Activated CD4-positive, alpha-beta T cell treated with anti-CD3 and anti-CD28 coated beads for 48 hours (primary cell): ENCODE measurements around the gene KMT2D.

ENCODE experiments used
- DNase-seq: peaks from one replicate; pipeline ENCODE4 v3.0.0-alpha.2; 2020

Gene KMT2D

DNA sequence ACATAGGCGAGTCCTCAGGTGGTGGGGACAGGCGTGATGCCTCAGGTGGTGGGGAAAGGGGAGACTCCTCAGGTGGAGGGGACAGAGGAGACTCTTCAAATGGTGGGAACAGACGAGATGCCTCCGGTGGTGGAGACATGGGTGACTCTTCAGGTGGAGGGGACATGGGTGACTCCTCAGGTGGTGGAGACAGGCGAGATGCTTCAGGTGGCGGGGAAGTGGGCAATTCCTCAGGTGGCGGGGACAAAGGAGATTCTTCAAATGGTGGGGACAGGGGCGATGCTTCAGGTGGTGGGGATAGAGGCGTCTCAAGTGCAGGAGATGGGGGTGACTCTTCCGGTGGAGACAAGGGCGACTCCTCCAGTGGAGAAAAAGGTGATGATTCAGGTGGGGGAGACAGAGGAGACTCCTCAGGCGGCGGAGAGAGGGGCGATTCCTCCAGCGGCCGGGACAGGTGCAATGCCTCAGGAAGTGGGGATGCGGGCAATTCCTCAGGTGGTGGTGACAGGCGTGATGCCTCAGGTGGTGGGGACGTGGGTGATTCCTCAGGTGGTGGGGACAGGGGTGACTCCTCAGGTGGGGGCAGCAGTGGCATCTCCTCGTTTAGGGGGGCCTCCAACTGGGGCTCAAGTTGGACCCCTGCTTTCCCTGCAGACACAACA, 8.7 kb downstream of the KMT2D start:
- no peak for DNase-seq

DNA sequence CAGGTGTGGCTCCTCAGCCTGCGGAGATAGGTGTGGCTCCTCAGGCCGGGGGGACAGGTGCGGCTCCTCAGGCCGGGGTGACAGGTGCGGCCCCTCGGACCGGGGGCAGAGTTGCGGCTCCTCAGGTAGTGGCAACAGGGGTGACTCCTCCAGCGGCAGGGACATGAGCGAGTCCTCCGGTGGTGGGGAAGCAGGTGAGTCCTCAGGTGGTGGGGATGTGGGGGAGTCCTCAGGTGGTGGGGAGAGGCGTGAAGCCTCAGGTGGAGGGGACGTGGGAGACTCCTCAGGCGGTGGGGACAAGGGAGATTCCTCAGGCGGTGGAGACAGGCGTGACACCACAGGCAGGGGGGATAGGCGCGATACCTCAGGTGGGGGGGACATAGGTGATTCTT, 9.2 kb downstream of the KMT2D start:
- DNase-seq, result no peak

DNA sequence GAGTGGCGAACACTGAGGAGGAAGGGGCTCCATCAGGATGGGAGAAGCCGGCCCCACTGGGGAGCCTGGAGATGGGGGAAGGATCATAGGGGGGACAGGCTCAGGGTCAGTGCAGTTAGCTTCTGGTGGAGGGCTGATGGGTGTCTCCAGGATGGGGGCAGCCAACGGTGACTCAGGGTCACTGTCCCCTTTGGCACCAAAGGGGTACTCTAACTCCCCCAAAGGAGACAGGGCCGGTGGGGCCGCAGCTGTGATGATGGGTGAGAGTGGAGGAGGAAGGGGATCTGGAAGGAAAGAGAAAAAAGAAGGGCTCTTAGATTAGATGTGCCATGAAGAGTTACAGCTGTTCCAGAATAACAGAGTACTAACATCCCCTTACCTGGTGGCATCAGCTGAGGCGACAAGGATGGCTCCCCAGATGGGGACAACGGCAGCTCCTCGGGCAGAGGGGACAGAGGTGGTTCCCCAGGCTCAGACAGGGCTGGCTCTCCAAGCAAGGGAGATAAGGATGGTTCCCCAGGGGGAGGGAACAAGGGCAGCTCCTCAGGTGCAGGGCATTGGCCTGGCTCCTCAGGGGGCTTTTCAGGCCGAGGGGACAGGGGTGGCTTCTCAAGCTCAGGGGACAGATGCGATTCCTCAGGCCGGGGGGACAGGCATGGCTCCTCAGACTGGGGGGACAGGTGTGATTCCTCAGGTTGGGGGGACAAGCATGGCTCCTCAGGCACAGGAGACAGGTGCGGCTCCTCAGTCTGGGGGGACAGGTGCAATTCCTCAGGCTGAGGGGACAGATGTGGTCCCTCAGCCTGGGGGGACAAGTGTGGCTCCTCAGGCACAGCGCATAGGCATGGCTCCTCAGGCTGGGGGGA, 9.9 kb downstream of the KMT2D start:
- no peak for DNase-seq

DNA sequence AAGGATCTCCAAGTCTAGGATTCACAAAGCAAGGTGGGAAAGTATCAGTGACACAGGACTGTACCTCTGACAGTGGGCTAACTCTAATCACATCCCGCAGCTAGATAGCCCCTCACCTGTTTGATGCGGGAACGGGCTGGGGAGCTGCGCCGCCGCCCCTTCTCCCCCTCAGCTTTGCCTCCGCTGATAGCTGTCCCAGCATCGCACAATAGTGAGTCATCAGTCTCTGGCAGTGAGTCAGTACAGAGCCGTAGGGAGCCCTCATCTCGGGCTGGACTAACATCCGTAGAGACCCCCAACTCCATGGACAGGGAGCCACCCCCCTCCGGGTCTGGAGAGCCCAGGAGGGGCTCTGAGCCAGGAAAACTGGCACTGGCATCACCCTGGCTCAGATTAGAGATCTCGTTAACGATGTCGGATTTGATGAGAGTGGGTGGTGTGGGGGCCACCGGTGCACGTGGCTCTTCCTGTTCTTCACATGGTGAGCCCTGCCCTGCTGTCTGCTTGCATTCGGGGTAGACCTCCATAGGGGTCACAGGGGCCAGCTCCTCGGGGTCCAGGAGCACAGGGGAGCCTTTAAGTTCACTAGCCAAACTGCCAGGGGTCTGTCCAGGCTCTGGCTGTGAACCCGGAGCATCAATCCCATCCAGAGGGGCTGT, 10.9 kb downstream of the KMT2D start:
- DNase-seq, result no peak

DNA sequence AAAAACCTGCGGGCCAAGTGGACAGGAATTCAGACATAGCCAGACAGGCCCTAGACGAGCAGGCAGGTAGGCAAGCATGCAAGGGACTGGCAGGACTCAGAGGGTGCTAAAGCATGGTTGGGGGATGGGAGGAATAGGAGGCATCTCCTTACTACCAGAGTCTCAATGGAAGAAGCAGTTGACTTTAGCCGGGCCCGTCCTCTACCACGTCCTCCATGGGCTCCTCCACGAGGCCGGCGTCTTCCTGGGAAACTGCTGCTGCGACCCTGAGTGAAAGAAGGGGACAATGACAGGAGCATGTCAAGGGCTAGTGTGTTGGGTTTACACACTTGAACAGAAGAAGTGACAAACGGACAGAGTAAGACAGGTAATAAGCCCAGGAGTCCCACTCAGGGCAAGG, 11.6 kb downstream of the KMT2D start:
- no peak for DNase-seq

DNA sequence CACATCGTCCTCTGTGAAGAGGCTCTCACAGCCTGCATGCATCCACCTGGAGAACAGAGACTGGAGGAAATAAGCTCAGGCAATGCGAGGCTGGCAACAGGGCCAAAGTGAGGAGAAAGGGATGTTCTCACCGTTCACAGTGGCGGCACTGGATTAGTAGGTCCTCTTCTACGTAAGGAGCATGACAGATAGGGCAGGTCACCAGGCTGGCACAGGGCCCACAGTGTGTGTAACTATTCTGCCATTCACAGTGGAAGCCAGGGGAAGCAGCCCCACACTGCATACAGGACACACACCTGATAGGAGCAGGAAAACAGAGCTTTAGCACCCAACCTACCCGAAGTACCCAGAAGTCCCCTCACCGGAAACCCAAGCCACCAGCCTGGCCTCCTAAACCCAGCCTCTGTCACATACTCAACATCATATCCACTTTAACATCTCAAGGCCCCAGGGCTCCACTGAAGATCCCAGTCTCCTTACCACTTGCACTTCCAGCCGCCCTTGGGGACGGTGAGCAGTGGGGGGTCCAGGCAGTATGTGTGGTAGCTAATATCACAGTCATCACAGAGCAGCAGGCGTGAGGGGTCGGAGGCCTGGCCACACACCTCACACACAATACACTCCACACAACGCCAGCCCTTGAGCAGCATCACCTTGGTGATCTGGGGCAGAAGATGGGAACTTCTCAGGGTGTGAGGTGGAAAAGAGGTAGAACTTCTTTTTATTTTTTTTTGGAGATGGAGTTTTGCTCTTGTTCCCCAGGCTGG, 14.3 kb downstream of the KMT2D start:
- no peak for DNase-seq

DNA sequence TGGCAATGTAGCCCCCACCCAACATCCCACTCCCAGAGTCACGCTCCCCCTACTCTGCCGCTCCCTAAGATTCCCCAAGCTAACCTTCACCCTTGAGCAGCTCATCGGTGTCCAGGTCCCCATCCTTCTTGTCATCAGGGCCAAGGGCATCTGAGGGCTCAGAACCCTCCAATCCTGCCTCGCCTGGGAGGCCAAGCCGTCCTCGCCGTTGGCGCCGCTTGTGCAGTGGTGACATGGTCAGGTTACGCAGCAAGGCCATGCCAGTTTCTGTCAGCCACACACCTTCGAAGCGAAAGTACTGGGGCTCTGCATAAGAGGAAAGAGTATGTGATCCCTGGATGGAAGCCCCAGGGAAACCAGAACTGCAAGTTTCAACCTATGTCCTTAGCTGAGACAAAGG, 15.9 kb downstream of the KMT2D start:
- no peak for DNase-seq

DNA sequence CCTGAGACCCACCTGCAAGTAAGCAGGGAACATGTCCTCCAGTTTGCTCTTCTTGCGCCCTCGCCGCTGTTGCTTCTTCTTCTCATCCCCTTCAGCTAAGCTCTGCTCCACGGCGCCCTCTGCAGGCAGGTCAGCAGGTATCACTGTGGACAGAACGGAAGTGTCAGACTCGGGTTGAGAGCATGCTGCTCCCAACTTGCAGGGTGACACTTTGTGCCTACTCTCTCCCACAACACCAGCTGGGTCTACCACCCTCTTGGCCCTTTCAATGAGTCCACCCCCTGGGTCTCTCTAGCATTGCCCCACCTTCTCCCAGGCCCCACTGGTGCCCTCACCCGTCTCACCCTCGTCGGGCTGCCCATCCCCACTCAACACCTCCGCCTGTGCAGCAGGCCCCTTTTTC, 16.7 kb downstream of the KMT2D start:
- DNase-seq, result peak; percentile 90

DNA sequence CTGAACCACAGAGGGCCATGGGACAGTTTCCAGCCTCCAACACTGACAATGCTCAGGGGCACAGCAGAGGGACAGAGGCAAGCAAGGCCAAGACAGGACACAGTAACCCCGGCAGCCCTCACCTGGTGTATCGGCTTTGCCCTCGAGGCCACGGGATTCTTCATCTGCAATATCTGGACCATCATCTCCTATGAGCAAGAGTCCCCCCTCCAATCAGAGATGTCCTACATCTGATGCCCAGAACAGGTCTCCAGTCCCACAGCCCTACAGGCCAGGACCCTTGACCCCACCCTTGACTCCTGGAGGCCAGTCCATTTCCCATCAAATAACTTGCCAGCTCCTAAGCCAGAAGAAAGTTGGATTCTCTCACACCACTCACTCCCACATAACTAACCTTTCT, 17.4 kb downstream of the KMT2D start:
- DNase-seq, result no peak

DNA sequence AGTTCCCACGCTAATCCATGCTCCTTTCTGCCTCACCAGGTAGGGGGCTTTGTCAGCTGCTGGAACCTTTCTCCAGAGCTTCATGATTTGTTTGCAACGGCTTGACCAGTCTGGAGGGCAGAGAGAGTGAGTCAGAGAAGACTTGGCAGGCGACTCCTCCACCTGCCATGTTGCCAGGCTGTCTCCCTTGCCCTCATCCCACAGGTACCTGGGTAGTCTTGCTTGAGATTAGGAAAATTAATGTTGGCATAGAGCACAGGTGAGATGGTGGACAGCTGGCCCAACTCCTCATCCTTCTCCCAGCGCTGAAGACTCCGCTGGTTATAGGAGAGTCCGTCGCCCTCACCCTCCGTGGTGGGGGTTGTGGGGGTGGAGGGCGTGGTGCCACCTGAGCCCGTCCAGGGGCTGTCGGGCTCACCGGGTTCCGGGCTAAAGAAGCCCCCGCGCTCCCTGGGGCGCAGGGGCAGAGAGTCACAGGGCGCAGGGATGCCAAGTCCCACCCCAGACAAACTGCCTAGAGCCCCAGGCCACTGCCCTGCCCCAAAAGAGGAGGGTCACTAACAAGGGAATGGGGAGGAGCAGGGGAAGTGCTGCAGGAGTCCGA, 18.6 kb downstream of the KMT2D start:
- no peak for DNase-seq

DNA sequence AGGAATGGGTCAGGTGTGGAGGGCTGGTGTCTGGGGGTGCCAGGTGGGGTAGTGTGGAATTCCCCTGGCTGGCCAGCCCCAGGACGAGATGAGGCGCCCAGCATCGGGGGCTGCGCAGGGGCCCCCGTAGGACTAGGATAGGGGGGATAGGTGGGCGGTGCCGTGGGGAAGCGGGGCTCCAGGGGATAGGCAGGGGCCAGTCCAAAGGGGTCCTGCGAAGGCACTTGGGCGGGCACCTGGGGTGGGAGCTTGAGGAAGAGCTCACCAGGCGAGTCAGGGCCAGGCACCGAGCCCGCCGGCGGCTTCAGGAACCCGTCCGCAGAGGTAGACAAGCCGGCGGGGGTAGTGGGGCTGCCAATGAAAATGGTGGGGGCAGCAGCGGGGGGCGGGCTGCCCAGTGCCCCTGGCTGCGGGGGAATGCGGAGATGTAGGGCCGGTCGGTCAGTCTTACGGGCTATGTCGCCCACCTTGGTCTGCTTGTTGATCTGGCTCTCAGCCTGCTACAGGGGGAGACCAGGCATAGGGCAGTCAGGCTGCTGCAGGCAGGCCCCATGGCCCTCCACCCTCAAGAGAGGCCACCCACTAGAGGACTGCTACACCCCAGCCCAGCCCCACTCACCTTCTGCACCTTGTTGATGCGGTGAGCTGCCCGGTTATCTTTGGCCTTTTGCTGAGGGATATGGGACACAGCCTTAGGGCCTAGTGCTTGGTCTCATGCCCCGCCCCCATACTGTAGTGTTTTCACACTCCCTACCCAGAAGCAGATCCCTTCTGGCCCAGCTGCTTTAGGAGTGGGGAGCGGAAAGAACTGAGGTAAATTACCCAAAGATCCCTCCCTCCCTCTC, 19.3 kb downstream of the KMT2D start:
- DNase-seq, result no peak

DNA sequence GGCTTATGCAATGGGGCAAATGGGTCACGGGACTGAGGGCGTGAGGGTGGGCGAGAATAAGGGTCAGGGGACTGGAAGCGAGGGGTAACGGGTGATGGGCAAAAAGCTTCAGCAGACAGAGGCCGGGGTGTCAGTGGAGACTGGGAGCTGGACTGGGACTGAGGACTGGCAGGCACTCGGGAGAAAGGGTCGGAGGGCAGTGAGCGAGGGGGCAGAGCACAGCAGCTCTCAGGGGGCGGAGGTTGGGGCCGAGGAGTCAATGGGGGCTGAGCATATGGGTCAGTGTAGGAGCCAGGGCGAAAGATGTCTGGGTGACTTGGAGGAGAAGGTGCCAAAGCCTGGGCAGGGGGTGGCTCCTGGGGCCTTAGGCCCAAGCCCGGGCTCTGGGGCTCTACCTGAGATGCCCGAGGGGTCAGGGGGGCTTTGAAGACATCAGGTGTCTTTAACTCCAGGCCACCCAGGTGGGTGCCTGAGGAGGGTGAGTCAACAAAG, 20.2 kb downstream of the KMT2D start:
- DNase-seq, result no peak

DNA sequence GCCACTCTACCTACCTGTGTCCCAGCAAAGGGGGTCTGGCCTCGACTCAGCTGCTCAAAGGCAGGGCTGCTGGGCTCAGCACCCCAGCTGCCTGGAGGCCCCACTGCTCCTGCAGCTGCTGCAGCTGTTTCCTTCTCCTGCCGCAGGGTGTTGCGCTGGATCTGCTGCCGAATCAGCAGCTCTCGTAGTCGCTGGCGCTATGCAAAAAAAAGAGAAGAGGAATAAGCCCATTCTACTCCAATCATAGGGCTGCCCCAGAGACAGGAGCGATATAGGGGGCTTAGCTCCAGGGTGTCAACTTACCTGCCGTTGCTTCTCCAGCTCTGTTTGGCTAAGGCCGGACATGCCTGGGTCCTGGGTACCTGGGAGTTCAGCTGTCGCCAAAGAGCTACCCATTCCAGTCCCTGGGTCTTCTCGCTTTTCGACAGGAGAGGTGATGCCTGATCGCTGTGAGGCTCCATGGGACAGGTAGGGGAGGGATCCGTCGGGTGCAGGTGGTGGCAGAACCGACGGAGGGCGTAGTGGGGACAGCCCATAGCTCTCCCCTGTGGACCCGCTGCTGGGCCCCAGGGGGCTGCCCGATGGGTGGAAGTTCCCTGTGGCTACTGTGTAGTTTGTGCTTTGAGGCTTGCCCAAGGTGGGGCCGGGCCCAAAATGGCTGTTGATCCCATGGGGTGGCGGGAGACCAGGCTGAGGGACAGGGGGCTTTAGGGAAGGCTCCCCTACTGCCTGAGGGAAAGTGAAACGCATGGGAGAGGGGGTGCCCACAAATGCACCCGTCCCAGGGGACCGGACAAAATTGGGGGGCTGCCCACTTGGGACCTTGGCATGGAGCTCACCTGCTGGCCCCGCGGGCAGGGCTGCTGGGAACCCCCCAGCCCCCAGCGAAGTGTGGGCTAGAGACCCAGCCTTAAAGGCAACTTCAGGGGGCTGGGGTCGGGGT, 20.9 kb downstream of the KMT2D start:
- DNase-seq, result no peak

DNA sequence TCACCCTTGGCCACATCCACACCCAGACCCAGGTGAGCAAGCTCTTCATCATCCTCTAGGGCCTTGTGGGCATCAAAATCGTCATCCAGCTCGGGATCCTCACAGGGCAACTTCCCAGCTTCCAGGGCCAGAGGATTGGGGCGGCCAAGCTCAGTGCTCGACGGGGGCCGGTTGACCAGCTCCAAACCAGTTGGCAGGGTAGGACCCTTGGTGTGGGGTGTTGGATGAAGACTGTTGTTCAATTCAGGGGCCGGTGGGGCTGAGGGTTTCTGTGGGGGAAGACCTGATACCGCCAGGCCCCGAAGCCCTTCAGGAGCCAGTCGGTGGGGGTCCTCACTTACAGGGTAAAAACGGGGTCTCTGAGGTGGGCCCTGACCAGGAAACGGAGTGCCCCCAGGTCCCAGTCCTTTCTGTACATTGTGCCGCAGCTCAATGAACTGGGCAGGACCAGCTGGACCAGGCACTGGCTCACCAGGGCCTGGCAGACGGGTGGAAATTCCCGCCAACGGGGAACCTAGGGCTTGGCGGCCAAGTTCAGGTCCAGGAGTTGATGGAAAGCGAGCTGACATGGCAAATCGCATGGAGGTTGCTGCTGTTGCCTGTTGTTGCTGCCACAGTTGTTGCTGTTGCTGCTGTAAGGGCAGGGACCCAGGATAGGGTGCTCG, 22.2 kb downstream of the KMT2D start:
- DNase-seq, result no peak

DNA sequence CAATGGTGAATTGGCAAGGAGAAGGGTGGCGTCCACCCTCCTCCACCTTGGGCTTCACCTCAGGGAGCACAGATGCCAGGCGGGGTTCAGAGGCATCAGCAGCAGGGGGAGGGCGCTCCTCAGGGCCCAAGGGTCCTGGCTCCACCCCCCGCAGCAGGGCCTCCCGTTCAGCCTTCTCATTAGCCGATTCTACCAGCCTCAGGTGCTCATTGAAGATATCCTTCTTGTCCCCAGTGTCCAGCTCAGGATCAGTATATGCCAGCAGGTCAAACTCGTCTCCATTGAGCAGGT, 22.7 kb downstream of the KMT2D start:
- DNase-seq, result no peak

DNA sequence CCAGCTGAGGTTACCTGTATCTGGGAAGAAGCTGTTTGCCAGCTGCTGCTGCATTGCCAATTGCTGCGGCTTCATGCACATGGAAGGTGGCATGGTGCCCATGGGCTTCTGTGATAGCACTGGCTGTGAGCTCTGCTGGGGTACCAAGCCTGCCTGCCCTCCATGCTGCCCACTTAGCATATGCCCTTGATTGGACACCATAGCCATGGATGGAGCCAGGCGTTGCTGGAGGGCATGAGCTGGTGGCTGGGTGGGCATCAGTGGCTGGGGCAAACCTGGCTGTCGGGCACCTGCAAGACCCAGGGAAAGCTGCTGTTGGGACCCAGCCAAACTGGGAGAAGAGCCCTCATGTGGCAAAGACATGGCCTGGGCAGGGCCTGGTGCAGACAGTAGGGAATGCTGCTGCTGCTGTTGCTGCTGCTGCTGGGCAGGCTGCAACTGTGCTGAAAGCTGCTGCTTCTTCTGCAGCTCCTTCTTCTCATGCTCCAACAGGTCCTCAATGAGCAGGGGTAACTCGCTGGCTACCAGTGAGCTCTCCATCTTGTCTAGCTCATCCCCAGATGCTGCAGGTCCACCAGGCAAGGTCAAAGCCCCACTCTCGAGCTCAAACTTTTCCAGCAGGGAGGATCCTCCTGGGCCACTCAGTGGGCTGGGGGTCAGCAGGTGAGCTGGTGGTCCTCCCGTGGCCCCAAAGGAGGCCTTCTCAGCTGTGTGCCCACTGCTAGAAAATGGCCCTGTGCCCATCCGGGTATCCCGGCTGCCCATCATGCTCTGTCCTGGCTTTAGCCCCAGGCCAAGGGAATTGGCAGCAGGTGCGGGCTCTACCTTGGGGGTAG, 23.3 kb downstream of the KMT2D start:
- no peak for DNase-seq

DNA sequence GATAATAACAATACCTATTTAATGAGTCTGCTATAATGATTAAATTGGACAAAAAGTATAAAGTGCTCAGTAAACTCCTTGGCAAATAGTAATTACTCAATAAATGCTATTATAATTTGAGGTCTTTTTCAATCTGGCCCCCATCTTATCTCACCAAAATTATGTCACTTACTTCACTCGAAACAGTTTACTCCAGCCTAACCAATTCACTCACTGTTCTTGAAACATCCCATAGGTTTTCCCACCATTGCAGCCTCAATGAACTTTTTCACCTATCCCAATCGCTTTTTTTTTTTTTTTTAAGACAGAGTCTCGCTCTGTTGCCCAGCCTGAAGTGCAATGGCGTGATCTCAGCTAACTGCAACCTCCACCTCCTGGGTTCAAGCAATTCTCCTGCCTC, 24.6 kb downstream of the KMT2D start:
- no peak for DNase-seq

DNA sequence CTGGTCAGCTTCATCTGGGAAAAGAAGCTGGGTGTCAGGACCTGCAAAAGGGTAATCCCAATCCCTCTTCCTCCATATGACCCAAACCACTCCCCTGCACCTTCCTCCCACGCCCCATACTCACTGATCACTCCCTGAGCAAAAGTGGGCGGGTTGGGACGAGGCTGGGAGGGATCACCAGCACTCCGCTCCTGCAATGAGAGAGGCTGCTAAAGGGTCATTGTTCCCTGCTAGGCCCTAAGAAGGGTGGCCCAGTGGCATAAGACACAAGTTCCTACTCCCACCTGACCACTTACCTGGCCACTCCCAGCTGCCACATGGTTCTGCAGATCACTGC, 26.3 kb downstream of the KMT2D start:
- DNase-seq, result no peak

DNA sequence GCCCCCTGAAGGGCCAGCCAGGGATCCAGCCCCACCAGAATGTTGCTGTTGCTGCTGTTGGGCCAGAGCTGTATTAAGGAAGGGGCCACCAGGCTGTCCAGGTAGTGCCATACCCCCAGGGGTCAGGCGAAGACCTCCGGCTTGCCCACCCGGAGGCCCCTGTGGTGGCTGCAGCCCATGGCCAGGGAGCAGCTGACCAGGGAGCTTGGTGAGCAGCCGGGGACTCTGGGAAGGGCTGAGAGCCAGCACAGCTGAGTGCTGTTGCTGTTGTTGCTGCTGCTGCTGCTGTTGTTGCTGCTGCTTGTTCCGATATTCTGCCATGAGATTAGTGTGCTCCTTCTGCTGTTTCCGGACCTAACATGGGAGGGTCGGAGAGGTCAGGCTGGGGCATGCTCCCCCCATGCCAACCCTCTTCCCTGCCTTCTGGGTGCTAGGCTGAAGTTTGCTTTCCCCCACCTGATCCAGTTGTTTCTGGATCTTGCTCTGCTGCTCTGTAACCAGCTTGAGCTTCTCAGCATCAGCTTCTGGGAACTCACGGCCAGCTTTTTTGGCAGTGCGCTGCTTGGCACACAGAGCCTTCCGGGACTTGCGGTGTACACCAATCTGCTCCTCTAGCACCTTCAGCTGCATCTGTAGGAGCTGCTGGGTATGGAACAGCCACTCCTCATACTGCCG, 26.8 kb downstream of the KMT2D start:
- DNase-seq, result no peak
